K562 (cell line): ENCODE measurements around the gene MAGT1. TPM values are rescaled to one million over a fixed set of nuclear protein-coding genes. Genes with fewer than 3 reads are reported as not detected.

ENCODE experiments used
- DIDO1 ChIP-seq: fragments of 450-650 bp; IDR thresholded peaks from 2 replicates; pipeline ENCODE4 v1.6.1; 2016; ENCODE audit warnings: low read depth, missing biosample characterization, missing genetic modification characterization
- ETV6 ChIP-seq, 3 experiments: fragments of 150-350 bp in 1 of 3; sonication (generic) in 1 of 3; formaldehyde crosslinking in 1 of 3; IDR thresholded peaks; 2 replicates each; pipeline versions ENCODE4 v1.6.1 to v1.8.0; 2014 to 2022; ENCODE audit warnings: borderline replicate concordance in 2 of 3, low read depth in 2 of 3, antibody characterized with exemption in 1 of 3, low read length in 1 of 3, mild to moderate bottlenecking in 1 of 3, missing genetic modification reagents in 1 of 3
- HDAC3 ChIP-seq: fragments of 450-650 bp; IDR thresholded peaks from 2 replicates; pipeline ENCODE4 v1.6.1; 2018; ENCODE audit warnings: borderline replicate concordance, mild to moderate bottlenecking, moderate library complexity; ENCODE audit not compliant: partially characterized antibody
- HDAC8 ChIP-seq: fragments of 450-650 bp; IDR thresholded peaks from 2 replicates; pipeline ENCODE4 v1.6.1; 2016; ENCODE audit warnings: mild to moderate bottlenecking, missing genetic modification characterization, moderate library complexity, missing compliant biosample characterization
- NFIX ChIP-seq: fragments of 250-450 bp; sonication (Bioruptor Pico); IDR thresholded peaks from 2 replicates; pipeline ENCODE4 v1.4.0; 2020; ENCODE audit warnings: low read depth, mild to moderate bottlenecking, moderate library complexity
- PHB2 ChIP-seq: fragments of 450-650 bp; IDR thresholded peaks from 2 replicates; pipeline ENCODE4 v1.6.1; 2017; ENCODE audit warnings: low read depth
- RAD21 ChIP-seq, 2 experiments: fragments of 250-450 bp in 1 of 2; fragments of 450-650 bp in 1 of 2; sonication (Bioruptor Pico) in 1 of 2; formaldehyde crosslinking in 1 of 2; IDR thresholded peaks in 1 of 2; conservative IDR thresholded peaks in 1 of 2; 2 replicates each; pipeline versions ENCODE4 v1.4.0 to v1.8.0; 2020 to 2022; ENCODE audit warnings: mild to moderate bottlenecking in 2 of 2, moderate library complexity in 1 of 2
- RFX1 ChIP-seq: fragments of 450-650 bp; IDR thresholded peaks from 2 replicates; pipeline ENCODE4 v1.6.1; 2016; ENCODE audit warnings: mild to moderate bottlenecking, moderate library complexity
- RNF2 ChIP-seq: sonication (generic); IDR thresholded peaks from 2 replicates; pipeline ENCODE4 v1.6.1; 2016
- TEAD2 ChIP-seq: fragments of 450-650 bp; IDR thresholded peaks from 2 replicates; pipeline ENCODE4 v1.6.1; 2016; ENCODE audit warnings: missing genetic modification characterization, control low read depth, missing compliant biosample characterization
- ZBTB7A ChIP-seq: IDR thresholded peaks from 2 replicates; pipeline ENCODE4 v1.6.1; 2011; ENCODE audit warnings: low read depth, mild to moderate bottlenecking, low read length, moderate library complexity, borderline replicate concordance; ENCODE audit not compliant: control insufficient read depth
- ZEB2 ChIP-seq: fragments of 450-650 bp; IDR thresholded peaks from 2 replicates; pipeline ENCODE4 v1.6.1; 2016
- ZKSCAN1 ChIP-seq: fragments of 150-350 bp; IDR thresholded peaks from 2 replicates; pipeline ENCODE4 v1.6.1; 2016; ENCODE audit warnings: low read depth, low read length
- ZNF408 ChIP-seq: fragments of 250-450 bp; sonication (Bioruptor Pico); IDR thresholded peaks from 2 replicates; pipeline ENCODE4 v1.4.0; 2020; ENCODE audit warnings: low read depth, mild to moderate bottlenecking, moderate library complexity
- ZNF57 ChIP-seq: fragments of 450-650 bp; formaldehyde crosslinking; IDR thresholded peaks from 2 replicates; pipeline ENCODE4 v1.4.0; 2020; ENCODE audit warnings: mild to moderate bottlenecking, moderate library complexity
- ZNF644 ChIP-seq: fragments of 200-800 bp; sonication (Bioruptor generic); IDR thresholded peaks from 2 replicates; pipeline ENCODE4 v1.6.1; 2016; ENCODE audit warnings: low read depth, missing genetic modification characterization, missing compliant biosample characterization
- polyA plus RNA-seq, 8 experiments: library from polyadenylated mRNA; depleted of rRNA in 4 of 8; stranded (reverse) in 5 of 8; unstranded in 3 of 8; fragments of >200 nt; fragmentation: Nextera tagmentation in 2 of 8; fragmentation: Illumina TruSeq in 1 of 8; extraction: Ambion mirVana in 2 of 8; extraction: Trizol in 1 of 8; gene quantifications; 2 replicates each; pipeline versions ENCODE4 v1.2.1 to v1.2.3, GENCODE V29; 2011 to 2014; ENCODE audit warnings: inconsistent platforms in 1 of 8, missing spikeins in 1 of 8
- total RNA-seq, 7 experiments: library from RNA; depleted of rRNA in 6 of 7; stranded (reverse); fragments of >200 nt in 6 of 7; fragmentation: Illumina TruSeq in 2 of 7; extraction: Trizol in 2 of 7; gene quantifications; 2 replicates each; pipeline versions ENCODE4 v1.2.1 to v1.2.3, GENCODE V29; 2011 to 2021; ENCODE audit warnings: low replicate concordance in 1 of 7
- TF ChIP-seq, protein P1 (sequence below): fragments of 250-450 bp; sonication (Bioruptor Pico); IDR thresholded peaks from 2 replicates; pipeline ENCODE4 v1.5.0; 2021; ENCODE audit warnings: mild to moderate bottlenecking, borderline replicate concordance
- TF ChIP-seq, protein P2 (sequence below), 2 experiments: IDR thresholded peaks; 2 replicates each; pipeline ENCODE4 v1.6.1; 2011; ENCODE audit warnings: borderline replicate concordance in 1 of 2, control low read depth in 1 of 2, low read depth in 1 of 2, low read length in 1 of 2, mild to moderate bottlenecking in 1 of 2, mixed read lengths in 1 of 2, moderate library complexity in 1 of 2; ENCODE audit not compliant: insufficient read depth in 1 of 2, insufficient read length in 1 of 2, poor library complexity in 1 of 2, severe bottlenecking in 1 of 2; ENCODE audit errors: extremely low read depth in 1 of 2
- TF ChIP-seq, protein P3 (sequence below): fragments of 250-450 bp; sonication (Bioruptor Pico); IDR thresholded peaks from 2 replicates; pipeline ENCODE4 v1.9.0; 2021; ENCODE audit warnings: mild to moderate bottlenecking, inconsistent platforms
- TF ChIP-seq, protein P4 (sequence below): IDR thresholded peaks from 2 replicates; pipeline ENCODE4 v1.6.1; 2011; ENCODE audit not compliant: insufficient read length; ENCODE audit errors: extremely low read depth

The MAGT1 gene
- total and polyA plus RNA-seq, 9 of the 15 experiments (the other 6 are each of a cell fraction or from before 2014, with no cell fraction given), result 15.5 to 46.2 (median 28.8) TPM

- TF ChIP-seq, protein P1, sequence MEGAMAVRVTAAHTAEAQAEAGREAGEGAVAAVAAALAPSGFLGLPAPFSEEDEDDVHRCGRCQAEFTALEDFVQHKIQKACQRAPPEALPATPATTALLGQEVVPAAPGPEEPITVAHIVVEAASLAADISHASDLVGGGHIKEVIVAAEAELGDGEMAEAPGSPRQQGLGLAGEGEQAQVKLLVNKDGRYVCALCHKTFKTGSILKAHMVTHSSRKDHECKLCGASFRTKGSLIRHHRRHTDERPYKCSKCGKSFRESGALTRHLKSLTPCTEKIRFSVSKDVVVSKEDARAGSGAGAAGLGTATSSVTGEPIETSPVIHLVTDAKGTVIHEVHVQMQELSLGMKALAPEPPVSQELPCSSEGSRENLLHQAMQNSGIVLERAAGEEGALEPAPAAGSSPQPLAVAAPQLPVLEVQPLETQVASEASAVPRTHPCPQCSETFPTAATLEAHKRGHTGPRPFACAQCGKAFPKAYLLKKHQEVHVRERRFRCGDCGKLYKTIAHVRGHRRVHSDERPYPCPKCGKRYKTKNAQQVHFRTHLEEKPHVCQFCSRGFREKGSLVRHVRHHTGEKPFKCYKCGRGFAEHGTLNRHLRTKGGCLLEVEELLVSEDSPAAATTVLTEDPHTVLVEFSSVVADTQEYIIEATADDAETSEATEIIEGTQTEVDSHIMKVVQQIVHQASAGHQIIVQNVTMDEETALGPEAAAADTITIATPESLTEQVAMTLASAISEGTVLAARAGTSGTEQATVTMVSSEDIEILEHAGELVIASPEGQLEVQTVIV (CRISPR knock-in tag), result no peak
- TF ChIP-seq, protein P2, sequence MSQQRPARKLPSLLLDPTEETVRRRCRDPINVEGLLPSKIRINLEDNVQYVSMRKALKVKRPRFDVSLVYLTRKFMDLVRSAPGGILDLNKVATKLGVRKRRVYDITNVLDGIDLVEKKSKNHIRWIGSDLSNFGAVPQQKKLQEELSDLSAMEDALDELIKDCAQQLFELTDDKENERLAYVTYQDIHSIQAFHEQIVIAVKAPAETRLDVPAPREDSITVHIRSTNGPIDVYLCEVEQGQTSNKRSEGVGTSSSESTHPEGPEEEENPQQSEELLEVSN (IDR thresholded peaks at IDR 0.05; ENCODE audit: borderline replicate concordance in 1 of 2, extremely low read depth in 1 of 2, insufficient read depth in 1 of 2, insufficient read length in 1 of 2, low read depth in 1 of 2, low read length in 1 of 2, poor library complexity in 1 of 2, severe bottlenecking in 1 of 2), result peak in 1 of 2 experiments; percentile 51
- no peak for TF ChIP-seq TEAD2 (tag)
- TF ChIP-seq, protein P3, sequence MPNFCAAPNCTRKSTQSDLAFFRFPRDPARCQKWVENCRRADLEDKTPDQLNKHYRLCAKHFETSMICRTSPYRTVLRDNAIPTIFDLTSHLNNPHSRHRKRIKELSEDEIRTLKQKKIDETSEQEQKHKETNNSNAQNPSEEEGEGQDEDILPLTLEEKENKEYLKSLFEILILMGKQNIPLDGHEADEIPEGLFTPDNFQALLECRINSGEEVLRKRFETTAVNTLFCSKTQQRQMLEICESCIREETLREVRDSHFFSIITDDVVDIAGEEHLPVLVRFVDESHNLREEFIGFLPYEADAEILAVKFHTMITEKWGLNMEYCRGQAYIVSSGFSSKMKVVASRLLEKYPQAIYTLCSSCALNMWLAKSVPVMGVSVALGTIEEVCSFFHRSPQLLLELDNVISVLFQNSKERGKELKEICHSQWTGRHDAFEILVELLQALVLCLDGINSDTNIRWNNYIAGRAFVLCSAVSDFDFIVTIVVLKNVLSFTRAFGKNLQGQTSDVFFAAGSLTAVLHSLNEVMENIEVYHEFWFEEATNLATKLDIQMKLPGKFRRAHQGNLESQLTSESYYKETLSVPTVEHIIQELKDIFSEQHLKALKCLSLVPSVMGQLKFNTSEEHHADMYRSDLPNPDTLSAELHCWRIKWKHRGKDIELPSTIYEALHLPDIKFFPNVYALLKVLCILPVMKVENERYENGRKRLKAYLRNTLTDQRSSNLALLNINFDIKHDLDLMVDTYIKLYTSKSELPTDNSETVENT (CRISPR knock-in tag), result no peak
- peak; percentile 74; the same call in 1 of the 2 replicates for TF ChIP-seq ZBTB7A
- no peak for TF ChIP-seq DIDO1 (tag)
- TF ChIP-seq RFX1, result no peak
- no peak for TF ChIP-seq PHB2
- 0 out of 2 replicates have a peak, but pooled peaks have one; percentile 28 for TF ChIP-seq RNF2
- TF ChIP-seq NFIX (CRISPR knock-in tag), result no peak
- TF ChIP-seq, protein P4, sequence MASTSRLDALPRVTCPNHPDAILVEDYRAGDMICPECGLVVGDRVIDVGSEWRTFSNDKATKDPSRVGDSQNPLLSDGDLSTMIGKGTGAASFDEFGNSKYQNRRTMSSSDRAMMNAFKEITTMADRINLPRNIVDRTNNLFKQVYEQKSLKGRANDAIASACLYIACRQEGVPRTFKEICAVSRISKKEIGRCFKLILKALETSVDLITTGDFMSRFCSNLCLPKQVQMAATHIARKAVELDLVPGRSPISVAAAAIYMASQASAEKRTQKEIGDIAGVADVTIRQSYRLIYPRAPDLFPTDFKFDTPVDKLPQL, result no peak
- no peak for TF ChIP-seq ZEB2
- no peak for TF ChIP-seq HDAC8 (tag)
- no peak for TF ChIP-seq ZNF57 (CRISPR knock-in tag)
- peak; percentile 66 to 84; a peak in 3 of 4 replicates for TF ChIP-seq ETV6 (IDR thresholded peaks at IDR 0.05; ENCODE audit: borderline replicate concordance in 1 of 2, low read depth in 2 of 2, low read length in 1 of 2)
- no peak for TF ChIP-seq ETV6 (CRISPR knock-in tag; IDR thresholded peaks at IDR 0.05; ENCODE audit: borderline replicate concordance)
- TF ChIP-seq ZNF408 (CRISPR knock-in tag), result no peak
- TF ChIP-seq ZKSCAN1, result no peak
- 0 out of 2 replicates have a peak, but pooled peaks have one; percentile 21 for TF ChIP-seq ZNF644
- peak; percentile 65 to 69 for TF ChIP-seq RAD21 (CRISPR knock-in tag; conservative IDR thresholded peaks at IDR 0.05 in 1 of 2, IDR thresholded peaks at IDR 0.05 in 1 of 2)
- TF ChIP-seq HDAC3, result peak; percentile 67
Observed at GRCh38 chrX:77910108-77910840, 15.0 kb upstream of the MAGT1 start, which contains the start of gene ATP7A (continued).
